K562 (cell line): Measurements from ENCODE around the gene LTBP4. TPM values are rescaled to one million over a fixed set of nuclear protein-coding genes. Genes with fewer than 3 reads are reported as not detected.

Experiments used
- ATAC-seq: fragments of 200-7000 bp; cut with Tn5 transposase; 3 replicates; pipeline ENCODE4 v1.9.1; 2020; ENCODE audit warnings: moderate library complexity
- BruUV-seq: library from RNA; stranded (reverse); fragments of 400-500 nt; replicated peaks from 2 replicates; lab custom pipeline; 2021; lab: Mats Ljungman, UMichigan
- CTCF ChIA-PET: fragments of 300-600 bp; formaldehyde crosslinking; extraction: SDS; loops from one replicate; lab custom pipeline; 2021; ENCODE audit warnings: low intra/inter-chr PET ratio; lab: Yijun Ruan, JAX
- POLR2A ChIA-PET: fragments of 300-600, 350-650 bp; sonication (Branson Sonifier 250); formaldehyde crosslinking; extraction: SDS; loops from one replicate; lab custom pipeline; 2021; ENCODE audit warnings: antibody characterized with exemption, inconsistent platforms; lab: Yijun Ruan, JAX
- DNase-seq, 4 experiments: peaks; one replicate each; pipeline versions ENCODE4 v3.0.0 to v3.0.0-alpha.2; 2011 to 2018; ENCODE audit warnings: low spot score in 3 of 4, mixed read lengths in 3 of 4; ENCODE audit errors: extremely low read depth in 1 of 4
- FAIRE-seq: peaks from 2 replicates; lab custom pipeline; 2011; peaks lifted over from hg19 to GRCh38; lab: Jason Lieb, UNC
- H2AFZ ChIP-seq: 2 replicates; pipeline ENCODE4 v1.6.0; 2011; ENCODE audit warnings: low read depth, low read length, control low read depth, inconsistent platforms
- H3K27ac ChIP-seq: fragments of 200-600 bp; 3 replicates; pipeline ENCODE4 v1.8.0; 2011; ENCODE audit warnings: low read depth, mild to moderate bottlenecking, control low read depth, inconsistent platforms, low read length, moderate library complexity, mixed read lengths; ENCODE audit errors: extremely low read depth
- H3K27me3 ChIP-seq, 2 experiments: fragments of 300-600 bp in 1 of 2; 2 replicates in 1 of 2; 3 replicates in 1 of 2; pipeline versions ENCODE4 v1.6.0 to v1.8.0; 2011; ENCODE audit warnings: inconsistent platforms in 2 of 2, low read length in 2 of 2, mild to moderate bottlenecking in 1 of 2, mixed read lengths in 1 of 2, moderate library complexity in 1 of 2; ENCODE audit not compliant: control insufficient read depth in 2 of 2, insufficient read depth in 2 of 2
- H3K36me3 ChIP-seq: fragments of 300-600 bp; 3 replicates; pipeline ENCODE4 v1.8.0; 2011; ENCODE audit warnings: mild to moderate bottlenecking, low read length, inconsistent platforms; ENCODE audit not compliant: control insufficient read depth, insufficient read depth
- H3K4me1 ChIP-seq, 2 experiments: fragments of 200-600 bp in 1 of 2; replicated peaks in 1 of 2; 2 replicates in 1 of 2; 3 replicates in 1 of 2; pipeline versions ENCODE4 v1.5.1 to v1.8.0; 2011; ENCODE audit warnings: inconsistent platforms in 2 of 2, low read length in 2 of 2, mild to moderate bottlenecking in 1 of 2, mixed read lengths in 1 of 2, moderate library complexity in 1 of 2; ENCODE audit not compliant: control insufficient read depth in 2 of 2, insufficient read depth in 2 of 2
- H3K4me2 ChIP-seq: 2 replicates; pipeline ENCODE4 v1.6.1; 2011; ENCODE audit warnings: low read length, control low read depth, inconsistent platforms, mixed read lengths; ENCODE audit not compliant: insufficient read depth
- H3K4me3 ChIP-seq: fragments of 200-600 bp; sonication (generic), shearing (Covaris generic); 2 replicates; pipeline ENCODE4 v1.5.1; 2016; ENCODE audit warnings: control low read depth, inconsistent platforms
- H3K79me2 ChIP-seq: fragments of 200-600 bp; 3 replicates; pipeline ENCODE4 v1.8.0; 2011; ENCODE audit warnings: low read length, inconsistent platforms; ENCODE audit not compliant: control insufficient read depth, insufficient read depth
- H3K9ac ChIP-seq, 2 experiments: 2 replicates each; pipeline versions ENCODE4 v1.6.0 to v1.6.1; 2011; ENCODE audit warnings: low read depth in 2 of 2, low read length in 2 of 2, control low read depth in 1 of 2, inconsistent platforms in 1 of 2, mild to moderate bottlenecking in 1 of 2, mixed read lengths in 1 of 2; ENCODE audit not compliant: insufficient read depth in 1 of 2
- H3K9me1 ChIP-seq: one replicate; pipeline ENCODE4 v1.6.0; 2011; ENCODE audit warnings: inconsistent platforms, mild to moderate bottlenecking, low read length, moderate library complexity; ENCODE audit not compliant: control insufficient read depth, insufficient read depth
- H3K9me3 ChIP-seq: replicated peaks from 2 replicates; pipeline ENCODE4 v1.5.1; 2011; ENCODE audit warnings: low read depth, low read length, inconsistent platforms; ENCODE audit not compliant: control insufficient read depth, insufficient read depth
- H4K20me1 ChIP-seq: replicated peaks from 2 replicates; pipeline ENCODE4 v1.6.1; 2011; ENCODE audit warnings: low read length, inconsistent platforms, mixed read lengths; ENCODE audit not compliant: control insufficient read depth, insufficient read depth
- NR2C1 ChIP-seq, 2 experiments: fragments of 450-650 bp; IDR thresholded peaks; 2 replicates each; pipeline ENCODE4 v1.6.1; 2017; ENCODE audit warnings: mild to moderate bottlenecking in 2 of 2, antibody characterized with exemption in 1 of 2, inconsistent platforms in 1 of 2, missing compliant biosample characterization in 1 of 2, missing genetic modification characterization in 1 of 2
- PCBP1 ChIP-seq: fragments of 200-400 bp; formaldehyde crosslinking; IDR thresholded peaks from 2 replicates; pipeline ENCODE4 v1.6.1; 2018; ENCODE audit warnings: mild to moderate bottlenecking, low read depth, low read length; ENCODE audit not compliant: poor library complexity, severe bottlenecking
- POLR2G ChIP-seq: fragments of 200-400 bp; formaldehyde crosslinking; IDR thresholded peaks from 2 replicates; pipeline ENCODE4 v1.6.1; 2017; ENCODE audit warnings: low read depth, mild to moderate bottlenecking, antibody characterized with exemption, low read length, moderate library complexity
- PTTG1 ChIP-seq: fragments of 450-650 bp; IDR thresholded peaks from 2 replicates; pipeline ENCODE4 v1.6.1; 2016; ENCODE audit warnings: low read depth, mild to moderate bottlenecking, missing genetic modification characterization, missing compliant biosample characterization
- RFX5 ChIP-seq: IDR thresholded peaks from 2 replicates; pipeline ENCODE4 v1.6.1; 2011; ENCODE audit warnings: low read depth, mild to moderate bottlenecking, improper control_type of control experiment, low read length
- RHOXF2B ChIP-seq: fragments of 250-450 bp; sonication (Bioruptor Pico); conservative IDR thresholded peaks from 2 replicates; pipeline ENCODE4 v1.5.1; 2021
- SFPQ ChIP-seq: fragments of 200-400 bp; formaldehyde crosslinking; IDR thresholded peaks from 2 replicates; pipeline ENCODE4 v1.6.1; 2017; ENCODE audit warnings: mild to moderate bottlenecking, low read depth, low read length, moderate library complexity
- SNIP1 ChIP-seq: fragments of 450-650 bp; IDR thresholded peaks from 2 replicates; pipeline ENCODE4 v1.7.1; 2017; ENCODE audit warnings: low read depth, mild to moderate bottlenecking
- TBL1XR1 ChIP-seq, 2 experiments: IDR thresholded peaks; 2 replicates each; pipeline ENCODE4 v1.6.1; 2012; ENCODE audit warnings: improper control_type of control experiment in 2 of 2, low read length in 2 of 2, mild to moderate bottlenecking in 1 of 2
- TEAD1 ChIP-seq, 2 experiments: fragments of 450-650 bp in 1 of 2; sonication (generic) in 1 of 2; formaldehyde crosslinking; IDR thresholded peaks; 2 replicates each; pipeline versions ENCODE4 v1.4.0 to v1.8.0; 2020 to 2022; ENCODE audit warnings: mild to moderate bottlenecking in 2 of 2, missing genetic modification reagents in 1 of 2
- ZFP91 ChIP-seq: sonication (generic); formaldehyde crosslinking; IDR thresholded peaks from 2 replicates; pipeline ENCODE4 v1.8.0; 2022; ENCODE audit warnings: mild to moderate bottlenecking, missing genetic modification reagents
- ZNF133 ChIP-seq: fragments of 250-450 bp; sonication (Bioruptor Pico); IDR thresholded peaks from 2 replicates; pipeline ENCODE4 v1.4.0; 2020; ENCODE audit warnings: mild to moderate bottlenecking
- ZNF347 ChIP-seq: fragments of 450-650 bp; formaldehyde crosslinking; IDR thresholded peaks from 2 replicates; pipeline ENCODE4 v1.4.0; 2020; ENCODE audit warnings: low read depth, mild to moderate bottlenecking, moderate library complexity
- WGBS: fragments of 100-300 bp; shearing (Covaris generic); methylation state at CpG from one replicate; pipeline ENCODE4 v1.1.6; 2016; ENCODE audit warnings: low coverage, mixed read lengths; ENCODE audit not compliant: insufficient coverage; ENCODE audit errors: missing lambda C conversion rate; 5-methylcytosine and 5-hydroxymethylcytosine counted together
- in situ Hi-C: fragments of 300-500 bp; cut with MboI; formaldehyde crosslinking; loops from 4 replicates; pipeline ENCODE4 v1.15.0; 2018; ENCODE audit warnings: inconsistent platforms, mixed read lengths
- intact Hi-C: fragments of 100-400 bp; cut with micrococcal nuclease; formaldehyde crosslinking; loops from 2 replicates; pipeline ENCODE4 v1.14.2; 2022
- polyA plus RNA-seq, 8 experiments: library from polyadenylated mRNA; depleted of rRNA in 4 of 8; stranded (reverse) in 5 of 8; unstranded in 3 of 8; fragments of >200 nt; fragmentation: Nextera tagmentation in 2 of 8; fragmentation: Illumina TruSeq in 1 of 8; extraction: Ambion mirVana in 2 of 8; extraction: Trizol in 1 of 8; gene quantifications; 2 replicates each; pipeline versions ENCODE4 v1.2.1 to v1.2.3, GENCODE V29; 2011 to 2014; ENCODE audit warnings: inconsistent platforms in 1 of 8, missing spikeins in 1 of 8
- total RNA-seq, 7 experiments: library from RNA; depleted of rRNA in 6 of 7; stranded (reverse); fragments of >200 nt in 6 of 7; fragmentation: Illumina TruSeq in 2 of 7; extraction: Trizol in 2 of 7; gene quantifications; 2 replicates each; pipeline versions ENCODE4 v1.2.1 to v1.2.3, GENCODE V29; 2011 to 2021; ENCODE audit warnings: low replicate concordance in 1 of 7

LTBP4 gene
- total and polyA plus RNA-seq, 9 of the 15 experiments (the other 6 are each of a cell fraction or from before 2014, with no cell fraction given) = 0.35 to 160 (median 31.6) TPM

- no peaks in the 10 kb centered on the region for H3K79me2 ChIP-seq
- no peak overlapping the region for H3K4me3 ChIP-seq
- H2AFZ ChIP-seq = no peak overlapping the region
- intact Hi-C loops = no loop called here
- H3K4me2 ChIP-seq = no peak overlapping the region
- H3K4me1 ChIP-seq = peaks cover 6 to 38% of the 10 kb centered on the region in 2 experiments; a peak in 4 of 5 replicates
- ChIA-PET CTCF (no interaction called here), POLR2A (interaction anchor here (0.5 to 1.1 kb wide), 4 partner anchors 12 to 1256 kb away, joined by 3 to 4 read pairs (median 3); no protein-coding TSS in a partner anchor)
- TF ChIP-seq ZNF133 = no peak
- TF ChIP-seq SFPQ = no peak
- no peak for TF ChIP-seq TBL1XR1 (IDR thresholded peaks at IDR 0.05; ENCODE audit: low read length in 2 of 2)
- TF ChIP-seq PTTG1 = no peak
- TF ChIP-seq PCBP1 = no peak
- no peak for TF ChIP-seq ZFP91 (CRISPR knock-in tag)
- TF ChIP-seq ZNF347 (CRISPR knock-in tag) = no peak
- no peak for TF ChIP-seq TEAD1 (CRISPR knock-in tag; IDR thresholded peaks at IDR 0.05)
- TF ChIP-seq RHOXF2B (CRISPR knock-in tag) = no peak
- no peak for TF ChIP-seq RFX5
- TF ChIP-seq POLR2G = 0 out of 2 replicates have a peak, but pooled peaks have one; percentile 37
- peak; percentile 78 for TF ChIP-seq NR2C1 (IDR thresholded peaks at IDR 0.05)
- peak; percentile 68 for TF ChIP-seq NR2C1 (tag; IDR thresholded peaks at IDR 0.05)
- no peak for TF ChIP-seq SNIP1
- 67% methylated on average over 16 of the region's 22 CpGs for WGBS
- H3K36me3 ChIP-seq = peaks cover 6% of the 10 kb centered on the region; the same call in 1 of the 3 replicates
- H3K9ac ChIP-seq = no peak overlapping the region
- ATAC-seq (no peak), DNase-seq (no peak), FAIRE-seq (no peak)
- H4K20me1 ChIP-seq = no peaks in the 10 kb centered on the region
- H3K27me3 ChIP-seq = no peaks in the 10 kb centered on the region
- no peaks in the 10 kb centered on the region for H3K9me1 ChIP-seq
- no TSS peak for BruUV-seq
- no peak overlapping the region for H3K27ac ChIP-seq
- no peaks in the 10 kb centered on the region for H3K9me3 ChIP-seq
- in situ Hi-C loops = no loop called here
Observed at GRCh38 chr19:40590464-40591265, 10.5 kb upstream of the LTBP4 start.
